ENCODE data around the gene ZNF207. TPM values are rescaled to one million over a fixed set of nuclear protein-coding genes. Genes with fewer than 3 reads are reported as not detected.
A peak's percentile ranks its signal among the peaks of the same experiment; 100 is the strongest.

ZNF207 gene
- total RNA-seq, 3 donors from 2014 or later (not counting 1 experiment from before 2014, with no cell fraction given) = 378 to 444 (median 428) TPM

GRCh38 chr17:32341141-32341856 lies 8.7 kb upstream of the ZNF207 start:
- Histone ChIP-seq H3K36me3 (ENCODE audit: control insufficient read depth, insufficient read depth, low read length) (peaks cover 16% of the 10 kb centered on the region), H3K27me3 (ENCODE audit: control insufficient read depth, insufficient read depth, low read length) (no peaks in the 10 kb centered on the region), H3K27ac (ENCODE audit: low read length) (peak overlapping the region; percentile 88), H3K9me3 (ENCODE audit: control insufficient read depth, insufficient read depth, low read length) (no peaks in the 10 kb centered on the region), H3K4me3 (ENCODE audit: low read length) (peak overlapping the region; percentile 91), H3K4me1 (ENCODE audit: control insufficient read depth, insufficient read depth, low read length) (peaks cover 21% of the 10 kb centered on the region)
- H3K9me3 Mint-ChIP-seq = no peaks in the 10 kb centered on the region
- no peaks in the 10 kb centered on the region for H3K36me3 Mint-ChIP-seq
- peaks cover 25 to 27% of the 10 kb centered on the region in 2 donors for H3K4me1 Mint-ChIP-seq
- H3K27ac Mint-ChIP-seq = peak overlapping the region; percentile 84 to 96
- 0% methylated on average over 13 of the region's 13 CpGs for WGBS (ENCODE audit: insufficient coverage)
- H3K27me3 Mint-ChIP-seq (ENCODE audit: low read depth in 2 of 2) = no peaks in the 10 kb centered on the region
- no peak for TF ChIP-seq CTCF (IDR thresholded peaks at IDR 0.05)
- H3K4me3 Mint-ChIP-seq = peak overlapping the region; percentile 94
- ATAC-seq (peak; percentile 35 to 54 (median 52)), DNase-seq (peak in 1 of 2 donors; percentile 84)
- intact Hi-C loops (cut with micrococcal nuclease) = loop anchor here (1.0 kb wide), 1 partner anchor 9 kb away; the partner anchor contains the start of gene ZNF207

GRCh38 chr17:32341857-32342602 lies 7.9 kb upstream of the ZNF207 start, which contains the start of gene C17orf75:
C17orf75 (minus strand) TSS chr17:32342173; CDS start chr17:32342139, 34 bp downstream.
- Histone ChIP-seq H3K4me1 (ENCODE audit: control insufficient read depth, insufficient read depth, low read length) (peaks cover 21% of the 10 kb centered on the region), H3K27me3 (ENCODE audit: control insufficient read depth, insufficient read depth, low read length) (no peaks in the 10 kb centered on the region), H3K36me3 (ENCODE audit: control insufficient read depth, insufficient read depth, low read length) (peaks cover 10% of the 10 kb centered on the region), H3K9me3 (ENCODE audit: control insufficient read depth, insufficient read depth, low read length) (no peaks in the 10 kb centered on the region), H3K27ac (ENCODE audit: low read length) (peak within 1 kb of the TSS; percentile 88), H3K4me3 (ENCODE audit: low read length) (peak within 1 kb of the TSS; percentile 91)
- TF ChIP-seq CTCF (IDR thresholded peaks at IDR 0.05) = no peak
- DNase-seq = peak; percentile 68 to 87
- Mint-ChIP-seq H3K4me1 (peaks cover 25 to 27% of the 10 kb centered on the region in 2 donors), H3K27ac (peak within 1 kb of the TSS; percentile 84 to 96), H3K9me3 (no peaks in the 10 kb centered on the region), H3K4me3 (peak within 1 kb of the TSS; percentile 94), H3K36me3 (no peaks in the 10 kb centered on the region), H3K27me3 (ENCODE audit: low read depth in 2 of 2) (no peaks in the 10 kb centered on the region)
- ATAC-seq = peak; percentile 86 to 90 (median 88)
- intact Hi-C loops (cut with micrococcal nuclease) = loop anchor here (1.0 kb wide), 1 partner anchor 8 kb away; the partner anchor contains the start of gene ZNF207
- 6% methylated on average over 46 of the region's 47 CpGs for WGBS (ENCODE audit: insufficient coverage)

- intact Hi-C loops (cut with micrococcal nuclease) = no loop called here
- no peaks in the 10 kb centered on the region for H3K27me3 ChIP-seq (ENCODE audit: control insufficient read depth, insufficient read depth, low read length)
- H3K27ac Mint-ChIP-seq = peak overlapping the region; percentile 84 to 96
- no peak for DNase-seq
- peaks cover 21% of the 10 kb centered on the region for H3K4me1 ChIP-seq (ENCODE audit: control insufficient read depth, insufficient read depth, low read length)
- no peak for ATAC-seq
- 83% methylated on average over 11 of the region's 14 CpGs for WGBS (ENCODE audit: insufficient coverage)
- H3K9me3 ChIP-seq (ENCODE audit: control insufficient read depth, insufficient read depth, low read length) = no peaks in the 10 kb centered on the region
- no peaks in the 10 kb centered on the region for H3K9me3 Mint-ChIP-seq
- peaks cover 25 to 27% of the 10 kb centered on the region in 2 donors for H3K4me1 Mint-ChIP-seq
- peak overlapping the region; percentile 88 for H3K27ac ChIP-seq (ENCODE audit: low read length)
- H3K36me3 ChIP-seq (ENCODE audit: control insufficient read depth, insufficient read depth, low read length) = peaks cover 5% of the 10 kb centered on the region
- no peak for TF ChIP-seq CTCF (IDR thresholded peaks at IDR 0.05)
- H3K4me3 ChIP-seq (ENCODE audit: low read length) = no peak overlapping the region
- H3K36me3 Mint-ChIP-seq = no peaks in the 10 kb centered on the region
- peak overlapping the region; percentile 94 for H3K4me3 Mint-ChIP-seq
- no peaks in the 10 kb centered on the region for H3K27me3 Mint-ChIP-seq (ENCODE audit: low read depth in 2 of 2)
Observed at GRCh38 chr17:32342603-32343325, 7.2 kb upstream of the ZNF207 start.
